A549 treated with AZD9567 at 1 μM for 4 hours (cell line): Measurements from ENCODE around the gene DDX52. TPM values are rescaled to one million over a fixed set of nuclear protein-coding genes. Genes with fewer than 3 reads are reported as not detected.

Experiments used
- total RNA-seq: library from RNA; stranded (reverse); fragments of 200-300 nt; extraction: Qiagen RNA extraction; gene quantifications from 5 replicates; pipeline ENCODE4 v1.2.3, GENCODE V29; 2022; ENCODE audit not compliant: insufficient read depth

DDX52 gene
- 26.2 to 28.2 TPM (median 27.9 TPM) in 5 replicates for total RNA-seq

GRCh38 chr17:37643118-37643766, at the start of gene DDX52:
Gene DDX52, minus strand, starts transcription at chr17:37643446. Its CDS starts 26 bp downstream, at chr17:37643420.

GRCh38 chr17:37609170-37610040, 33.8 kb downstream of the DDX52 start, which contains the start of gene SYNRG:
Gene SYNRG, minus strand, starts transcription at chr17:37609418. Its CDS starts 63 bp downstream, at chr17:37609355.

Other genes starting within 250 kb of the DDX52 start
- gene ACACA, start 236.6 kb downstream of the DDX52 start, total RNA-seq, result 40.3 to 54.5 TPM (median 49.3 TPM) in 5 replicates
- 11.3 to 13.6 TPM (median 13.0 TPM) in 5 replicates for gene TADA2A, start 236.6 kb downstream of the DDX52 start, total RNA-seq
- 44.4 to 54.1 TPM (median 51.7 TPM) in 5 replicates for gene DUSP14, start 153.6 kb downstream of the DDX52 start, total RNA-seq
- gene SYNRG, start 34.0 kb downstream of the DDX52 start, total RNA-seq, result 11.1 to 15.6 TPM (median 12.8 TPM) in 5 replicates
- gene HNF1B, start 101.6 kb upstream of the DDX52 start, total RNA-seq, result 15.4 to 16.6 TPM (median 16.0 TPM) in 5 replicates